ENCODE measurements around the gene FARS2.

- TF ChIP-seq GRHL2 (CRISPR knock-in tag; IDR thresholded peaks at IDR 0.05; ENCODE audit: insufficient replicate concordance, severe bottlenecking) (no peak), ATF3 (CRISPR knock-in tag; conservative IDR thresholded peaks at IDR 0.05) (no peak), ETV6 (CRISPR knock-in tag; IDR thresholded peaks at IDR 0.05) (no peak), GABPB1 (CRISPR knock-in tag; IDR thresholded peaks at IDR 0.05) (no peak), CTCF (IDR thresholded peaks at IDR 0.05) (no peak), ZBTB43 (CRISPR knock-in tag; IDR thresholded peaks at IDR 0.05) (no peak), CREB1 (CRISPR knock-in tag; IDR thresholded peaks at IDR 0.05) (no peak)
- TF ChIP-seq, protein P1, sequence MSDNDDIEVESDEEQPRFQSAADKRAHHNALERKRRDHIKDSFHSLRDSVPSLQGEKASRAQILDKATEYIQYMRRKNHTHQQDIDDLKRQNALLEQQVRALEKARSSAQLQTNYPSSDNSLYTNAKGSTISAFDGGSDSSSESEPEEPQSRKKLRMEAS (CRISPR knock-in tag; IDR thresholded peaks at IDR 0.05): no peak
Measured at GRCh38 chr6:5783584-5784089, 522.3 kb downstream of the FARS2 start.

All from WTC11 (cell line).